OCI-LY7 (cell line): ENCODE measurements around the gene ARHGEF12. TPM values are rescaled to one million over a fixed set of nuclear protein-coding genes. Genes with fewer than 3 reads are reported as not detected.

ENCODE experiments used
- BruUV-seq: library from RNA; stranded (reverse); fragments of 400-500 nt; replicated peaks from 2 replicates; lab custom pipeline; 2021; lab: Mats Ljungman, UMichigan
- CTCF ChIA-PET: fragments of 300-600 bp; sonication (Branson Sonifier 250); formaldehyde crosslinking; loops from one replicate; lab custom pipeline; 2022; ENCODE audit warnings: antibody characterized with exemption; ENCODE audit not compliant: unreplicated experiment; lab: Charles Lee
- POLR2A ChIA-PET: fragments of 300-600 bp; sonication (Branson Sonifier 250); formaldehyde crosslinking; loops from one replicate; lab custom pipeline; 2022; ENCODE audit warnings: antibody characterized with exemption; lab: Charles Lee
- DNase-seq: peaks from one replicate; pipeline ENCODE4 v3.0.0-alpha.2; 2015; ENCODE audit warnings: low spot score
- H2AFZ ChIP-seq: fragments of 200-600 bp; sonication (generic), shearing (Covaris generic); 2 replicates; pipeline ENCODE4 v1.6.1; 2014; ENCODE audit warnings: mild to moderate bottlenecking, antibody characterized with exemption, low read length, moderate library complexity
- H3K27ac ChIP-seq: fragments of 200-600 bp; sonication (generic); 2 replicates; pipeline ENCODE4 v1.5.1; 2014; ENCODE audit warnings: mixed run types, low read depth, mild to moderate bottlenecking, moderate library complexity, low read length, inconsistent platforms; ENCODE audit not compliant: poor library complexity, severe bottlenecking
- H3K36me3 ChIP-seq: fragments of 200-600 bp; sonication (generic); 2 replicates; pipeline ENCODE4 v1.6.1; 2014; ENCODE audit warnings: mild to moderate bottlenecking, antibody characterized with exemption, low read length, moderate library complexity, mixed read lengths; ENCODE audit not compliant: insufficient read depth
- H3K4me1 ChIP-seq: fragments of 200-600 bp; sonication (generic); 2 replicates; pipeline ENCODE4 v1.5.1; 2014; ENCODE audit warnings: mild to moderate bottlenecking, low read length; ENCODE audit not compliant: insufficient read depth, poor library complexity, severe bottlenecking
- H3K4me2 ChIP-seq: fragments of 200-600 bp; sonication (generic); 2 replicates; pipeline ENCODE4 v1.6.1; 2014; ENCODE audit warnings: mild to moderate bottlenecking, low read length
- H3K4me3 ChIP-seq: fragments of 200-600 bp; sonication (generic); 2 replicates; pipeline ENCODE4 v1.5.1; 2014; ENCODE audit warnings: mild to moderate bottlenecking, low read depth, low read length; ENCODE audit not compliant: poor library complexity, severe bottlenecking
- H3K79me2 ChIP-seq: fragments of 200-600 bp; sonication (generic); 2 replicates; pipeline ENCODE4 v1.6.1; 2016; ENCODE audit warnings: low read depth, mild to moderate bottlenecking, low read length, moderate library complexity, mixed read lengths; ENCODE audit not compliant: insufficient read depth
- H3K9me2 ChIP-seq: fragments of 200-600 bp; sonication (generic); 2 replicates; pipeline ENCODE4 v1.6.1; 2016; ENCODE audit warnings: mild to moderate bottlenecking, low read length, mixed read lengths; ENCODE audit not compliant: insufficient read depth
- H3K9me3 ChIP-seq: fragments of 200-600 bp; sonication (generic); 2 replicates; pipeline ENCODE4 v1.6.1; 2014; ENCODE audit warnings: mild to moderate bottlenecking, mixed run types, low read length, mixed read lengths
- H4K20me1 ChIP-seq: fragments of 200-600 bp; sonication (generic); 2 replicates; pipeline ENCODE4 v1.6.1; 2014; ENCODE audit warnings: mild to moderate bottlenecking, antibody characterized with exemption, low read length, moderate library complexity, mixed read lengths; ENCODE audit not compliant: insufficient read depth
- EZH2phosphoT487 ChIP-seq: fragments of 200-600 bp; sonication (generic); IDR thresholded peaks from 2 replicates; pipeline ENCODE4 v1.6.1; 2018; ENCODE audit warnings: low read depth, borderline replicate concordance, mild to moderate bottlenecking, mixed run types, antibody characterized with exemption, low read length, moderate library complexity, mixed read lengths
- intact Hi-C: fragments of 100-400 bp; cut with micrococcal nuclease; formaldehyde crosslinking; loops from one replicate; pipeline ENCODE4 v1.10.0; 2022; ENCODE audit not compliant: unreplicated experiment
- total RNA-seq, 2 experiments: library from RNA; depleted of rRNA in 1 of 2; stranded (reverse); fragments of >200 nt in 1 of 2; shearing (Covaris generic) in 1 of 2; gene quantifications; 2 replicates each; pipeline ENCODE4 v1.2.3, GENCODE V29; 2014 to 2022
- TF ChIP-seq, protein P1 (sequence below): fragments of 200-600 bp; sonication (generic); conservative IDR thresholded peaks from 2 replicates; pipeline ENCODE4 v1.5.1; 2014; ENCODE audit warnings: mild to moderate bottlenecking, antibody characterized with exemption, low read length, moderate library complexity, mixed read lengths

The ARHGEF12 gene
- total RNA-seq, 2 experiments from 2014 or later, result 16.1 to 31.8 TPM

DNA sequence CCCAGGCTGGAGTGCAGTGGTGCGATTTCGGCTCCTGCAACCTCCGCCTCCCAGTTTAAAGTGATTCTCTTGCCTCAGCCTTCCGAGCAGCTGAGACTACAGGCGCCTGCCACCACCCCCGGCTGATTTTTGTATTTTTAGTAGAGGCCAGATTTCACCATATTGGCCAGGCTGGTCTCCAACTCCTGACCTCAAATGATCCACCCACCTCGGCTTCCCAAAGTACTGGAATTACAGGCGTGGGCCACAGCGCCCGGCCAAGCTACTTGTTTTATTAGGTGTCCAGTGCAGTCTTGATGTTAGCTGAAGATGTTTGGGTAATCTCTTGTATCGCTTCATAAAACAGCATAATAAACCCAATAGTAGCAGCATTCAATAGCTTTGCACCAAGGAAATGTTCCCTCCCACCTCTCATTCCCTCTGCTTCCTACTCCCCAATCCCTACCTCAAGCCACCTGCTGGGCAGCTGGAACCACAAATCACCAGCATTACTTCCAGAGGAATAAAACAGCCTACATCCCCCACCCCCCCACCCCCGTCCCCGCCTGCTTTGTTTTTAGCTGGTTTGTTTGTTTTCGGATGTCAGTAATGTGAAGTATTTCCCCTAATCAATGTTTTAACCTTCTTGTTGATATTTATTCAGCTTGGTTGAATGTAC is 164.3 kb downstream of the ARHGEF12 start:
- no peak for TF ChIP-seq EZH2phosphoT487
- TF ChIP-seq, protein P1, sequence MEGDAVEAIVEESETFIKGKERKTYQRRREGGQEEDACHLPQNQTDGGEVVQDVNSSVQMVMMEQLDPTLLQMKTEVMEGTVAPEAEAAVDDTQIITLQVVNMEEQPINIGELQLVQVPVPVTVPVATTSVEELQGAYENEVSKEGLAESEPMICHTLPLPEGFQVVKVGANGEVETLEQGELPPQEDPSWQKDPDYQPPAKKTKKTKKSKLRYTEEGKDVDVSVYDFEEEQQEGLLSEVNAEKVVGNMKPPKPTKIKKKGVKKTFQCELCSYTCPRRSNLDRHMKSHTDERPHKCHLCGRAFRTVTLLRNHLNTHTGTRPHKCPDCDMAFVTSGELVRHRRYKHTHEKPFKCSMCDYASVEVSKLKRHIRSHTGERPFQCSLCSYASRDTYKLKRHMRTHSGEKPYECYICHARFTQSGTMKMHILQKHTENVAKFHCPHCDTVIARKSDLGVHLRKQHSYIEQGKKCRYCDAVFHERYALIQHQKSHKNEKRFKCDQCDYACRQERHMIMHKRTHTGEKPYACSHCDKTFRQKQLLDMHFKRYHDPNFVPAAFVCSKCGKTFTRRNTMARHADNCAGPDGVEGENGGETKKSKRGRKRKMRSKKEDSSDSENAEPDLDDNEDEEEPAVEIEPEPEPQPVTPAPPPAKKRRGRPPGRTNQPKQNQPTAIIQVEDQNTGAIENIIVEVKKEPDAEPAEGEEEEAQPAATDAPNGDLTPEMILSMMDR, result no peak
- no TSS peak for BruUV-seq
- CTCF ChIA-PET, result no interaction called here
- POLR2A ChIA-PET, result interaction anchor here (0.6 to 1.0 kb wide), 2 partner anchors 62 to 71 kb away, joined by 3 read pairs; no protein-coding TSS in a partner anchor
- Histone ChIP-seq H2AFZ (no peak overlapping the region), H3K27ac (no peak overlapping the region), H3K9me3 (no peaks in the 10 kb centered on the region), H3K4me3 (no peak overlapping the region), H3K9me2 (no peaks in the 10 kb centered on the region), H4K20me1 (no peaks in the 10 kb centered on the region), H3K79me2 (no peaks in the 10 kb centered on the region), H3K4me2 (no peak overlapping the region), H3K4me1 (no peaks in the 10 kb centered on the region), H3K36me3 (no peaks in the 10 kb centered on the region)
- intact Hi-C loops, result loop anchor here (5.0 kb wide), 1 partner anchor 163 kb away; the partner anchor contains the start of gene ARHGEF12
- DNase-seq, result no peak

DNA sequence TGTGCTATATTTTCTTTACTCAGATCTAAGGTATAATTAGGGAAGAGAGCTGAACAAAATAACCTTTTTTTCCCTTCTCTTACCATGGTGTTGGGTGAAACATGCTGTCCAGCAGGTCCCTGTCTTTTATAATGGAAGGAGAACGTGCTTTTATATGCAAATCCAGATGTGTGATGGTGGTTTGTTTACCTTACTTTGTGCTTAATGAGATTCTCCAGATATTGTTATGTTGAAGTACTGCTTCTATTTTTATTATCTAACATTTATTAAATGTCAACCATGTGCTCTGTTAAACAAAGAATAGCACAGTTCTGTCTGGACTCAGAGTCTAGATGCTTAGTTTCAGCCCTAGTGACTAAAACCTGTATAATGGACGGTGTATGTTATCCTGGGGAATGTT is 165.2 kb downstream of the ARHGEF12 start:
- Histone ChIP-seq H3K9me2 (no peaks in the 10 kb centered on the region), H3K36me3 (no peaks in the 10 kb centered on the region), H3K4me3 (no peak overlapping the region), H3K4me1 (no peaks in the 10 kb centered on the region), H3K79me2 (no peaks in the 10 kb centered on the region), H2AFZ (no peak overlapping the region), H3K9me3 (no peaks in the 10 kb centered on the region), H3K27ac (no peak overlapping the region), H3K4me2 (no peak overlapping the region), H4K20me1 (no peaks in the 10 kb centered on the region)
- intact Hi-C loops, result loop anchor here (5.0 kb wide), 1 partner anchor 164 kb away; the partner anchor contains the start of gene ARHGEF12
- no TSS peak for BruUV-seq
- TF ChIP-seq, protein P1, result no peak
- TF ChIP-seq EZH2phosphoT487, result no peak
- ChIA-PET CTCF (no interaction called here), POLR2A (interaction anchor here (1.7 kb wide), 1 partner anchor 14 kb away, joined by 4 read pairs; no protein-coding TSS in a partner anchor)
- DNase-seq, result no peak
